HG02678 (cell line): ENCODE data around the gene ANKRD12.
A peak's percentile ranks its signal among the peaks of the same experiment; 100 is the strongest.

Experiments used
- ATAC-seq: cut with Tn5 transposase; IDR thresholded peaks from one replicate; pipeline ENCODE4 v1.9.1; 2021; ENCODE audit warnings: mild to moderate bottlenecking, moderate library complexity; ENCODE audit not compliant: unreplicated experiment

The ANKRD12 gene

GRCh38 chr18:9181275-9181674, 44.7 kb downstream of the ANKRD12 start:
- ATAC-seq: no peak

DNA sequence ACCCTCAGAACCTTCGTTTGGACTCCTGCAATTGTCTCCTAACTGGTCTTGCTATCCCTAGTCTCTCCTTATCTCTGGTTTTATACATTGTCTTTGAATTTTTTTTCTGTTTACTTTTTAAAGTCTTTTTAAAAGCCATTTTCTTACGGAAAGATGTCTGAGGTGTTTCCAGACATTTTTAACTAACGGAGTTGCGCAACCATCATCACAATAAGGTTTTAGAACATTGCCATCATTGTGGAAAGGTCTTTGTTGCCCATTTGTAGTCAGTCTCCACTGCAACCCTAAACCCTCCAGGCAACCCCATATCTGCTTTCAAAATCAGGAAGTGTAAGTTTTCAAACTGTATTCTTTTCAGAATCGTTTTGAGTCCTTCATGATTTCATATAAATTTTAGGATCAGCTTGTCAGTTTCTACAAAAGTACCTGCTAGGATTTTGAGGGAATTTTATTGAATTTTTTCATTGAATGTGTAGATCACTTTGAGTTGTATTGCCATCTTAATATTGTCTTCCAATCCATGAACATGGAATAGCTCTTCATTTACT, 46.3 kb downstream of the ANKRD12 start:
- no peak for ATAC-seq

DNA sequence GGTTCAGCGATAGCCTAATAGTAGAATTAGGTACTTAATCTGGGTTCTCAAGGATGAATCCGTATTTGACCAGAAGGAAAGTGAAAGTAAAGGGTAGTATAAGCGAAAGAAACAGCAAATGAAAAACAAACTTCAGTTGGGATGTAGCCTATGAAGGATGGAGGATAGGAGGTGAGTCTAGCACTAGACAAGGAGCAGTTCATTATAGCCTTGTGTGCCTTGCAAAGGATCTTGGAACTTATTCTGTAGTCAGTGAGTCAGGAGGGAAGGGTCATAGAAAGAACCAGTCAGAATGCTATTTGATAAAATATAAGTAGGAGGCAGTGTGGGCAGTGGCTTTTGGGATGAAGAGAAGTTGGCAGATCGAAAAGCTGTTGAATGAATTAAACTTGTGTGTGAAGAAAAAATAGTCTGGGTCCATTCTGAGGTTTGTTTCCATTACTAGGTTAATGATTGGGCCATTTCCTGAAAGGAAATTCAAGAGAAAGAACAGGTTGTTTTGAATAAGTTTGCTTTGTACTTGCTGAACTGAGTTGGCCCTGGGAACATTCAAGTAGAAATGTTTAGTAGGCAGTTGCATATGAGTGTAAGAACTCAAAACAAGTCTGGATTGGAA, 48.5 kb downstream of the ANKRD12 start:
- no peak for ATAC-seq

- no peak for ATAC-seq
Measured at GRCh38 chr18:9188359-9189231, 52.0 kb downstream of the ANKRD12 start.

- ATAC-seq: no peak
Measured at GRCh38 chr18:9189491-9189890, 52.9 kb downstream of the ANKRD12 start.

DNA sequence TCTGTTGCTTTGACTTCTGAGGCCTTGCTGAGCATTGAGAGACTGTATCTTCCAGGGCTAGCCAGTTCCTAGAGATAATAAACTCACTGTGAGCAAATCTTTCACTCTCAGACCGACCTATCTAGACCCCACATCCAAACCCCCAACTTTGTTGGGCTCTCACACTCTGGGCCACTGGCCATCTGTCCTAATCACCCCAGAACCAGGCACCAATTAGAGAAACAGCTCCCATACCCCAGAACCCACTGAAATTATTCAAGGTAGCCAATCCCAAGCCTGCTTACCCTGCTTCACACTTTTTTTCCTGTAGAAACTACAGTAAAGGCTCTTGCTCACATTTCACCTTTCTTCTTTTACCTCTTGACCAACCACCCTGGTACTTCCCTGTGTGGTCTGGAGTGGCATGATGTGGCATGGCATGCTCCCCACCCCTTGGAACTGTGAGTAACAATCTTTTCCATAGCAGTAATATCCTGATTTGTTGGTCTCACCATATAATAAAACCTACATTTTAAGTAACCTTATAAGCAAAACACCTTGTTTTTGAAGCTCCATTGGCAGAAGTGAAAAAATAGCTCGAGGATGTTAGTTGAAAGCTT, 55.2 kb downstream of the ANKRD12 start:
- ATAC-seq: no peak

DNA sequence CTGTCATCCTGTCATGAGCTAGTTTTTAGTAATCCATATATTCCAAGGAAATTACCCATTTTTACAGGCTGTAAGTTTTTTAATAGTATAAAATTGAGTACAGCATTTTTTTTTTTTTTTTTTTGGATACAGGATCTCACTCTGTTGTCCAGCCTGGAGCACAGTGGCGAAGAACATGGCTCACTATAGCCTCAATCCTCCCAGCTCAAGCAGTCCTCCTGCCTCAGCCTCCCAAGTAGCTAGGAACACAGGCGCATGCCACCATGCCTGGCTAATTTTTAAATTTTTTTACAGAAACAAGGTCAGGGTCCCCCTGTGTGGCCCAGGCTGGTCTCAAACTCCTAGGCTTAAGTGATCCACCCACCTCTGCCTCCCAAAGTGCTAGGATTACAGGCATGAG, 56.5 kb downstream of the ANKRD12 start:
- ATAC-seq: no peak

GRCh38 chr18:9196568-9196967, 60.0 kb downstream of the ANKRD12 start:
- ATAC-seq: no peak

DNA sequence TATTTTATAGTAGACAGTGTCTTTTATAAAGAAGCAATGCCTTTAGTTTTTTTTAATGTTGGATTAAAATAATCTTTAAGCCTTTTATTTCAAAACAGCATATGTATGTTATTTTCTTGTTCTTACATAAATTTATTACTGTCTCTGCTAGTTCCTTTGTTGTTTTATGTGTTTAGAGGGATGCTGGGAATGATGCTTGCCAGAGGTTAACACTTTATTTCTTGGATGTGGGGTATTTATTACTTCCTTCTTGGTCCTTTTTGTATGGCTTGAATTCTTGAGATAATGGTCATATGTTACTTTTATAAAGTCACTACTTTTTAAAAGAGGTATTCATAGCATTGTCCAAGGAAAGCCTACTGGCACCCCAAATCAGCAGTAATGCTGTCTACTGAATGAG, 63.1 kb downstream of the ANKRD12 start:
- no peak for ATAC-seq

DNA sequence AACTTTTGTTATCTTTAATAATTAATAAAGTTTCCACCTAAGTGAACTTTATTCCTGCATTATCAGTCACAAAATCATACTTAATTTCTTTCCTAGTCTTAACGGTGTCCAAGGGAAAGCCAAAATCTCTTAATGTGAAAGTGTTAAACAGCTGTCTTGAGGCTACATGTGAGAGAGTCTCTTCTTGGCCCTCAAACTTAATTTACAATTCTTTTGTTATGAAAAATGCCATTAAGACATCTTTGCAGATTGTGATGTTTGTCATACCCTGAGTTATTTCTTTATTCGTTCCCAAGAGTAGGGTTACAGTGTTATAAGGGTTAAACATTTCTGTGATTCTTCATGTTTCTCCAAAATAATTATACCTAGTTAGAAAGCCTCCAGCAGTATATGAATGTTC, 64.6 kb downstream of the ANKRD12 start:
- no peak for ATAC-seq

- ATAC-seq: no peak
Measured at GRCh38 chr18:9204659-9205058, 68.1 kb downstream of the ANKRD12 start.

GRCh38 chr18:9206421-9206820, 69.8 kb downstream of the ANKRD12 start:
- ATAC-seq: no peak

- ATAC-seq: no peak
Measured at GRCh38 chr18:9209279-9209678, 72.7 kb downstream of the ANKRD12 start.

DNA sequence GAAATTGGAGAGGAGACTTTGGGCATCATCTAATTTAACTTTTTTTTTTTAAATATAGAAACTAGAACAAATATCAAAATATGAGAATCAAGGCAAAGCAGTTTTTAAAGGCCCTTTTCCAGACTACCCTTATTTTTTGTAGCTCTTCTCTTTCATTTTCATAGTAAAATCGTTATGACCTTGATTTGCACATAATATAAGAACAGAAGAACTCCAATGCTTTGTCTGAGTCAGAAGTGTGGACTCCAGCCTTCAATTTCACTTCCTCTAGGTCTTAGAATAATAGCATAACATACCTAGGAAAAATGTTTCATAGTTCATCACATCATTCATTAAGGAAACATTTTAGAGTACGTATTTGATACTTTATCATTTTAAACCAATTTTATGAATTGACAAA, 74.4 kb downstream of the ANKRD12 start:
- ATAC-seq: no peak

DNA sequence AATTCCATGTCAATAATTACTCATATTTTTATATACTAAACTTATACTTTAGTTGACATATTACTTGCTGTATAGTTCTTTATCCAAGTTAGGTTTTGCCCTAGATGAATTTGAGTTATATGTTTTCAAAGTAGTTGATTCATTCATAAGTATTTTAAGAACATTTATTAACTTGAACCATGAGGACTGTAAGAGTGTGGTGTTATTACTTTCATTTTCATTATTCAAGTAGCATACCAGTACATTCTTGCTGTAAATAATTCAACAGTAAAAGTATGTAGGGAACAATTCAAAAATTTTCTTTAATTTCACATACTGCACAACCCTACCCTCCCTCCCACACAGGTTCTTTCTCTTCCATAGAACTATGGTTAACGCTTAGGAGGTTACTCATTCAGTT, 75.4 kb downstream of the ANKRD12 start:
- ATAC-seq: peak; percentile 53

GRCh38 chr18:9215221-9215933, 78.8 kb downstream of the ANKRD12 start:
- ATAC-seq: no peak

DNA sequence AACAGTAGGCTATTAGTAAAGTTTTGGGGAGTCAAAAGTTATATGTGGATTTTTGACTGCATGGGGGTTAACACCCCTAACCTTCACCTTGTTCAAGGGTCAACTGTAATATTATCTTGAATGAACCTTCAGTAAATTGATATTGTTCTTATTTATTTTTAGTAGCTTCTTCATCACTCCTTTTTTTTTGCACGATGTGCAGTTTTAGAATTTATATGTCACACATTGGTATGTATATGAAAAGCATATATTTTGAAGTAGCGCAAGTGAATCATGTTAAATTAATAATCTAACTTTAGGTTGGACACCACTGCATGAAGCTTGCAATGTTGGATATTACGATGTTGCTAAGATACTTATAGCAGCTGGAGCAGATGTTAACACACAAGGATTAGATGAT, 79.9 kb downstream of the ANKRD12 start:
- ATAC-seq: no peak

DNA sequence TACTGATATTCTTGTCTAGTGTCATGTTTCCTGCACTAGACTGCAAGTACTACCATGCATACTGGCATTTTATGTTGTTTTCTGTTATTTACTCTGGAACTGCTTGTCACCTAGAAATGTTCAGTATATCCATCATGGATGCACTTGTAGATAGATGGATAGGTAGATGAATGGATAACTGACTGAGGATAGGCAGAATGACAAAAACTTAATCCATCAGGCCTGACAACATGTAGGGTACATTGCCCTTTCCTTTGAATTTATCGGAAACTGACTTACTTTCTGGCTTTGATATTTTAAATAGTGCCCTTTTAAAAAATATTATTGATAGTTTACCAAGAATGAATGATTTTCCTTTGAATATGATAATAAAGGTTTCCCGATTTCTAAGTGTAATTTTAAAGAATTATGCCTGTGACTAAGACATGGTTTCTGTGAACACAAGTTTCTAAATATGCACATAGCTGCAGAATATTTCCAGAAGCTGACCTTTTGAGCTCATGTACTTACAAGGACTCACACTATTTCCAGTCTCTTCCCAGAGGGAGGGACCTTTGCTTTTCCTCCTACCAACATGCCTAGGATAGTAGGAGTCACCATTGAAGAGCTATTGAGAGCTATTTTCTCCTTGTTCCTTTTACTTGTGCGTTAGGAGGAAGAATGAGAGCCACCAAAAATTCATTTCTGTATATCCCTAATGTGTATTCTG, 81.3 kb downstream of the ANKRD12 start:
- ATAC-seq: no peak

- no peak for ATAC-seq
Measured at GRCh38 chr18:9221040-9221439, 84.5 kb downstream of the ANKRD12 start.

GRCh38 chr18:9221661-9222060, 85.1 kb downstream of the ANKRD12 start:
- ATAC-seq: no peak

DNA sequence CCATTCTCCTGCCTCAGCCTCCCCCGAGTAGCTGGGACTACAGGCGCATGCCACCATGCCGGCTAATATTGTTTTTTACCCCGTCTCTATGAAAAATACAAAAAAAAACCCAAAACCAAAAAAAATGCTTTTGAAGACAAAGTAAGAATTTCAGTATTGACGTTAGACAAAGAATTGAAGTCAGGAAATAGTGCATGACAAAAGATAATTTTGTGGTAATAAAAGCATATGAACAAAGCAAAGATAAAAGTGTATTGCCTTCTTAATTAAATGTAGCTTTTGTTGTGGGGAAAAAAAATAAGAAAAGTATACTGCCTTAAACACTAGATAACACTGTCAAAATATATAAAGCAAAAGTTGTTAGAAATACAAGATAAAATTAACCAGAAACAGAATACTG, 86.8 kb downstream of the ANKRD12 start:
- ATAC-seq: no peak
